T1000 (cell line): Measurements from ENCODE around the gene NEUROD2.

Source experiments
- DNase-seq: peaks from one replicate; lab custom pipeline; 2025; ENCODE audit warnings: mixed read lengths; lab: John Stamatoyannopoulos, UW

Gene NEUROD2

GRCh38 chr17:39607851-39608130 lies at the start of gene NEUROD2:
TSS of gene NEUROD2 (minus strand) at chr17:39607920. CDS start at chr17:39606599, 1,321 bp downstream.
- DNase-seq, result no peak

- no peak for DNase-seq
Measured at GRCh38 chr17:39655105-39655504, 47.4 kb upstream of the NEUROD2 start.

- DNase-seq, result peak; percentile 9
Measured at GRCh38 chr17:39653662-39654331, 46.1 kb upstream of the NEUROD2 start.

- DNase-seq, result no peak
Measured at GRCh38 chr17:39653316-39653661, 45.6 kb upstream of the NEUROD2 start.

GRCh38 chr17:39652587-39653315 lies 45.0 kb upstream of the NEUROD2 start:
- no peak for DNase-seq

- DNase-seq, result no peak
Measured at GRCh38 chr17:39651923-39652586, 44.3 kb upstream of the NEUROD2 start.

- no peak for DNase-seq
Measured at GRCh38 chr17:39650121-39650579, 42.4 kb upstream of the NEUROD2 start.

- no peak for DNase-seq
Measured at GRCh38 chr17:39648616-39649366, 41.1 kb upstream of the NEUROD2 start.

GRCh38 chr17:39647256-39647655 lies 39.5 kb upstream of the NEUROD2 start:
- DNase-seq, result no peak

GRCh38 chr17:39643271-39643670 lies 35.6 kb upstream of the NEUROD2 start:
- DNase-seq, result no peak

- DNase-seq, result no peak
Measured at GRCh38 chr17:39642291-39643074, 34.8 kb upstream of the NEUROD2 start.

GRCh38 chr17:39641883-39642282 lies 34.2 kb upstream of the NEUROD2 start:
- no peak for DNase-seq

- no peak for DNase-seq
Measured at GRCh38 chr17:39641097-39641496, 33.4 kb upstream of the NEUROD2 start.

- DNase-seq, result no peak
Measured at GRCh38 chr17:39640591-39641031, 32.9 kb upstream of the NEUROD2 start.

GRCh38 chr17:39639566-39640458 lies 32.1 kb upstream of the NEUROD2 start:
- DNase-seq, result no peak

GRCh38 chr17:39639043-39639442 lies 31.3 kb upstream of the NEUROD2 start:
- no peak for DNase-seq

- DNase-seq, result no peak
Measured at GRCh38 chr17:39638317-39638716, 30.6 kb upstream of the NEUROD2 start.

- peak; percentile 70 for DNase-seq
Measured at GRCh38 chr17:39636927-39637736, 29.4 kb upstream of the NEUROD2 start, which contains the start of gene STARD3. TSS of gene STARD3 (plus strand) at chr17:39637144. CDS start at chr17:39653532, 16,388 bp downstream.

- DNase-seq, result no peak
Measured at GRCh38 chr17:39636587-39636926, 28.8 kb upstream of the NEUROD2 start.
